Epithelial cell of esophagus (primary cell): Measurements from ENCODE around the gene LOXL3.

ENCODE experiments used
- DNase-seq: peaks from one replicate; pipeline ENCODE4 v3.0.0; 2010; ENCODE audit warnings: low read depth
- H3K4me3 ChIP-seq: 2 replicates; pipeline ENCODE4 v1.5.1; 2011; ENCODE audit warnings: mild to moderate bottlenecking, low read length, control low read depth
- CTCF ChIP-seq: IDR thresholded peaks from 2 replicates; pipeline ENCODE4 v1.5.1; 2011; ENCODE audit warnings: low read depth, mild to moderate bottlenecking, low read length, control low read depth, inconsistent platforms; ENCODE audit not compliant: insufficient read depth; ENCODE audit errors: missing control alignments

The LOXL3 gene

GRCh38 chr2:74573747-74574562 lies 20.2 kb upstream of the LOXL3 start:
- DNase-seq: peak; percentile 77
- peak overlapping the region; percentile 7 for H3K4me3 ChIP-seq
- no peak for TF ChIP-seq CTCF

- H3K4me3 ChIP-seq: no peak overlapping the region
- no peak for DNase-seq
- TF ChIP-seq CTCF: no peak
These were observed 18.6 kb upstream of the LOXL3 start for GRCh38 chr2:74572178-74572925.

GRCh38 chr2:74571058-74571457 lies 17.3 kb upstream of the LOXL3 start:
- TF ChIP-seq CTCF: no peak
- no peak overlapping the region for H3K4me3 ChIP-seq
- DNase-seq: no peak

- no peak for DNase-seq
- no peak for TF ChIP-seq CTCF
- no peak overlapping the region for H3K4me3 ChIP-seq
These were observed 15.9 kb upstream of the LOXL3 start for GRCh38 chr2:74569686-74570085.

GRCh38 chr2:74567881-74568280 lies 14.1 kb upstream of the LOXL3 start:
- TF ChIP-seq CTCF: no peak
- H3K4me3 ChIP-seq: no peak overlapping the region
- peak; percentile 80 for DNase-seq

- no peak for TF ChIP-seq CTCF
- no peak overlapping the region for H3K4me3 ChIP-seq
- DNase-seq: peak; percentile 44
These were observed 13.0 kb upstream of the LOXL3 start for GRCh38 chr2:74566754-74567085.
